ENCODE results near the gene STK24.
"Not testable (repeated sequence)": the region's sequence is repeated elsewhere in the genome, so short reads cannot be mapped to it uniquely, and the experiment has no call there.

DNA sequence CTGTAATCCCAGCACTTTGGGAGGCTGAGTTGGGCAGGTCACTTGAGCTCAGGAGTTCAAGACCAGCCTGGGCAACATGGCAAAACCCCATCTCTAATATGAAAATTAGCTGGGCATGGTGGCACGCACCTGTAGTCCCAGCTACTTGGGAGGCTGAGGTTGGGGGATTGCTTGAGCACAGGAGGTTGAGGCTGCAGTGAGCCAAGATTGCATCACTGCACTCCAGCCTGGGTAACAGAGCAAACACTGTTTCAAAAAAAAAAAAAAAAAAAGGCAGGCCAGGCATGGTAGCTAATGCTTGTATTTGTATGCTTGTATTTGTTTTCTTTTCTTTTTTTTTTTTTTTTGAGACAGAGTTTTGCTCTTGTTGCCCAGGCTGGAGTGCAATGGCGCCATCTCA is 38.7 kb upstream of the STK24 start:
- TF ChIP-seq, protein P1, sequence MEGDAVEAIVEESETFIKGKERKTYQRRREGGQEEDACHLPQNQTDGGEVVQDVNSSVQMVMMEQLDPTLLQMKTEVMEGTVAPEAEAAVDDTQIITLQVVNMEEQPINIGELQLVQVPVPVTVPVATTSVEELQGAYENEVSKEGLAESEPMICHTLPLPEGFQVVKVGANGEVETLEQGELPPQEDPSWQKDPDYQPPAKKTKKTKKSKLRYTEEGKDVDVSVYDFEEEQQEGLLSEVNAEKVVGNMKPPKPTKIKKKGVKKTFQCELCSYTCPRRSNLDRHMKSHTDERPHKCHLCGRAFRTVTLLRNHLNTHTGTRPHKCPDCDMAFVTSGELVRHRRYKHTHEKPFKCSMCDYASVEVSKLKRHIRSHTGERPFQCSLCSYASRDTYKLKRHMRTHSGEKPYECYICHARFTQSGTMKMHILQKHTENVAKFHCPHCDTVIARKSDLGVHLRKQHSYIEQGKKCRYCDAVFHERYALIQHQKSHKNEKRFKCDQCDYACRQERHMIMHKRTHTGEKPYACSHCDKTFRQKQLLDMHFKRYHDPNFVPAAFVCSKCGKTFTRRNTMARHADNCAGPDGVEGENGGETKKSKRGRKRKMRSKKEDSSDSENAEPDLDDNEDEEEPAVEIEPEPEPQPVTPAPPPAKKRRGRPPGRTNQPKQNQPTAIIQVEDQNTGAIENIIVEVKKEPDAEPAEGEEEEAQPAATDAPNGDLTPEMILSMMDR (IDR thresholded peaks at IDR 0.05): not testable (repeated sequence)
- TF ChIP-seq ZFX (IDR thresholded peaks at IDR 0.05; ENCODE audit: borderline replicate concordance): not testable (repeated sequence)
